Measurements from ENCODE around the gene ZFAND6.
"Not testable (repeated sequence)": the region's sequence is repeated elsewhere in the genome, so short reads cannot be mapped to it uniquely, and the experiment has no call there.

The ZFAND6 gene

GRCh38 chr15:80151576-80151975 is 92.1 kb downstream of the ZFAND6 start:
- no peak for DNase-seq (ENCODE audit: low spot score)

- peak; percentile 96 for DNase-seq (ENCODE audit: low spot score)
Observed at GRCh38 chr15:80152180-80152895, 92.9 kb downstream of the ZFAND6 start.

- peak; percentile 56 for DNase-seq (ENCODE audit: low spot score)
Observed at GRCh38 chr15:80152896-80153876, 93.7 kb downstream of the ZFAND6 start, which contains the start of gene FAH. FAH (plus strand) TSS chr15:80152999; CDS start chr15:80153055, 56 bp downstream.

- no peak for DNase-seq (ENCODE audit: low spot score)
Observed at GRCh38 chr15:80153900-80154299, 94.4 kb downstream of the ZFAND6 start.

- no peak for DNase-seq (ENCODE audit: low spot score)
Observed at GRCh38 chr15:80154336-80154735, 94.9 kb downstream of the ZFAND6 start.

GRCh38 chr15:80155001-80155377 is 95.5 kb downstream of the ZFAND6 start:
- DNase-seq (ENCODE audit: low spot score), result no peak

GRCh38 chr15:80155378-80156175 is 96.1 kb downstream of the ZFAND6 start:
- DNase-seq (ENCODE audit: low spot score), result not testable (repeated sequence)

GRCh38 chr15:80156176-80156720 is 96.8 kb downstream of the ZFAND6 start:
- DNase-seq (ENCODE audit: low spot score), result no peak

- DNase-seq (ENCODE audit: low spot score), result no peak
Observed at GRCh38 chr15:80157215-80157614, 97.7 kb downstream of the ZFAND6 start.

- DNase-seq (ENCODE audit: low spot score), result no peak
Observed at GRCh38 chr15:80159301-80159700, 99.8 kb downstream of the ZFAND6 start.

- DNase-seq (ENCODE audit: low spot score), result no peak
Observed at GRCh38 chr15:80159811-80160569, 100.5 kb downstream of the ZFAND6 start.

- no peak for DNase-seq (ENCODE audit: low spot score)
Observed at GRCh38 chr15:80160570-80161156, 101.2 kb downstream of the ZFAND6 start.

GRCh38 chr15:80161468-80162016 is 102.1 kb downstream of the ZFAND6 start:
- no peak for DNase-seq (ENCODE audit: low spot score)

- no peak for DNase-seq (ENCODE audit: low spot score)
Observed at GRCh38 chr15:80162059-80162554, 102.6 kb downstream of the ZFAND6 start.

- no peak for DNase-seq (ENCODE audit: low spot score)
Observed at GRCh38 chr15:80163217-80163616, 103.7 kb downstream of the ZFAND6 start.

GRCh38 chr15:80163897-80164296 is 104.4 kb downstream of the ZFAND6 start:
- DNase-seq (ENCODE audit: low spot score), result no peak

GRCh38 chr15:80167936-80168335 is 108.5 kb downstream of the ZFAND6 start:
- DNase-seq (ENCODE audit: low spot score), result no peak

- DNase-seq (ENCODE audit: low spot score), result no peak
Observed at GRCh38 chr15:80168421-80168820, 108.9 kb downstream of the ZFAND6 start.

GRCh38 chr15:80169768-80170357 is 110.4 kb downstream of the ZFAND6 start:
- DNase-seq (ENCODE audit: low spot score), result no peak

GRCh38 chr15:80170596-80170995 is 111.1 kb downstream of the ZFAND6 start:
- no peak for DNase-seq (ENCODE audit: low spot score)

Data from HuH-7 (cell line).